GM12872 (cell line): ENCODE measurements around the gene INPP5B.

Experiments
- TF ChIP-seq, protein P1 (sequence below): IDR thresholded peaks from 3 replicates; pipeline ENCODE4 v1.5.1; 2011; ENCODE audit warnings: low read depth, mild to moderate bottlenecking, low read length, moderate library complexity; ENCODE audit not compliant: insufficient read depth

INPP5B gene

DNA sequence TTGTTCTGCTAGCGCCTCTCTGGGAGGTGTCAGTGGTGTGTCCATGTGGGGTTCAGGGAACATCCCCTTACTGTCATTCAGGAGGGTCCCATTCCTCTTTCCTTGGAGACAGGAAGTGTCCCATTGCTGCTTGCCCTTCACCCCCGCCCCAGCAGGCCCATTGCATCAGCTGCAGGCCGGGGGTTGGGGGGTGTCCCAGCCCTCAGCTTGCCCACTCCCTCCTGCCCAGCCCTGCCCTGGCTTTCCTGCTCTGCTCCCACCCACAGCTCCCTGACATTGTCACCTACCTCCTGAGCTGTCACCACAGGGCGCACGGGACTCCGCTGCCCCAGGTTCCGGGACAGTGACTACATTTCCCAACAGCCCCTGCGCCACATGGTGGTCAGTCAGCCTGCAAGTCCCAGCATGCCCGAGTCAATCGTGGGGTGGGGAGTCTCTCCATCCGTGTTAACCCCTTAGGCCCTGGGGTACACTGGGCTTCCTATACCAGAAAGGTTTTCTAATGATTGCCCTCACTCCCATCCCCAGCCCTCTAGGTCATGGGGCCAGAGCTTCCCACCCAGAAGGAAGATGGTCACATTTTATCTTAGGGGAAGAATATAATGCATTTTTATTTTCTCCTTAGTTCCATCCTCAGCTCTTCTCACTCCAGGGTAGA lies at the start of gene INPP5B:
TSS of gene INPP5B (minus strand) at position 351 of the 658 bp plus-strand sequence. CDS start 745 bp downstream, outside the sequence.
- TF ChIP-seq, protein P1, sequence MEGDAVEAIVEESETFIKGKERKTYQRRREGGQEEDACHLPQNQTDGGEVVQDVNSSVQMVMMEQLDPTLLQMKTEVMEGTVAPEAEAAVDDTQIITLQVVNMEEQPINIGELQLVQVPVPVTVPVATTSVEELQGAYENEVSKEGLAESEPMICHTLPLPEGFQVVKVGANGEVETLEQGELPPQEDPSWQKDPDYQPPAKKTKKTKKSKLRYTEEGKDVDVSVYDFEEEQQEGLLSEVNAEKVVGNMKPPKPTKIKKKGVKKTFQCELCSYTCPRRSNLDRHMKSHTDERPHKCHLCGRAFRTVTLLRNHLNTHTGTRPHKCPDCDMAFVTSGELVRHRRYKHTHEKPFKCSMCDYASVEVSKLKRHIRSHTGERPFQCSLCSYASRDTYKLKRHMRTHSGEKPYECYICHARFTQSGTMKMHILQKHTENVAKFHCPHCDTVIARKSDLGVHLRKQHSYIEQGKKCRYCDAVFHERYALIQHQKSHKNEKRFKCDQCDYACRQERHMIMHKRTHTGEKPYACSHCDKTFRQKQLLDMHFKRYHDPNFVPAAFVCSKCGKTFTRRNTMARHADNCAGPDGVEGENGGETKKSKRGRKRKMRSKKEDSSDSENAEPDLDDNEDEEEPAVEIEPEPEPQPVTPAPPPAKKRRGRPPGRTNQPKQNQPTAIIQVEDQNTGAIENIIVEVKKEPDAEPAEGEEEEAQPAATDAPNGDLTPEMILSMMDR, result no peak

DNA sequence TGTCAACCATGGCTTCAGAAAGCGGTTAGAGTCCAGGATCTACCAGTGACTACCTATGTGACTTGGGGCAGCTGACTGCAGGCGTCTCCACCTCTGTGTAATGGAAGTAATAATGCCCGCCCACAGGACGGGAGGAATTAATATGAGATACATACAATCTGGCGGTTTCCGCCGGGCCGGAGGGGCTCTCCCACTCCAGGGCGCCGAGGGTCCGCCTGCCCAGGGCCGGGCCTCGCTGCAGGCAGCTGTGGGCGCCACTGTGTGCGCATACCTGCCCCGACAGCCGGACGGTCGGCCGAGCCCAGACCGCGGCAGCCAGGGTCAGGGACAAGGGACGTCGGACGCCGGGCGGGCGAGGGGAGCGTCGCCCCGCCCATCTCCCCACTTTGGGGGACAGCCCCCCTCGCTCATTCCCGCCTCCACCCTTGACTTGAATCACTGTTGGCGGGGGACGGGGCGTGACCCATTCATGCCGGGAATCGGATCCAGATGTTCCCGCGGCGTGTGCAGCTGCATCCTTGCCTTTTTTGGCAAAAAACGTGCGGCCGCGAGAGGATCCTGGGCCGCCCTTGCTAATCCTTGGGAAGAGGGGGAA lies 49.0 kb upstream of the INPP5B start:
- TF ChIP-seq, protein P1, result no peak

DNA sequence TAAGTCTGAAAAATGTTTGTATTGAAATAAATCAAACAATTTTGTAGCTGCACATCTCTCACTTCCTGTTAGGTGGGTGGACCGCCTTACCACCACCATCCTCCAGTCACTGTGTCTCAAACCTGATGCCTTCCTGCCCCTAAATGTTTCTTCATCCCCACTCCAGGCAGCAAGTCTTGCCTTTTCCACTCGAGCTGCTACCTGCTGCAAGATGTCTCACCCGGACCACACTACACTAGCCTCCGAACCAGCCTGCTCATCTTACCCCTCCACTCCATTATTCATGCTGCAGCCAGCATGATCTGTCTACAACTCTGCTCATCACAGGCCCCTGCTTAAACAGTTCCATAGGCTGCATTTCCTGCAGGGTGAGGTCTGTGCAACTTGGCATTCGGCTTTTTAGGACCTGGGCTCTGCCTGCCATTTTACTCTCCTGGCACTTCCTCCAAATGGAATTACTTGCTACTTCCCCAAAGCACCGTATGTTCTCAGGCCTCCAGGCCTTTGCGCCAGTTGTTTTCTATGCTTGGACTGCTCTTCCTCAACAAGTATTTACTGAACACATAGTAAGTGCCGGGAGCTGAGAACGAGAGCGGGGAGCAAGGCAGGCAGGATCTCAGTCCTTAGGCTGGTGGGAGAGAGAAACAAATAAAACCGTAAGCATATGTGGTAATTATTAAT lies 48.2 kb upstream of the INPP5B start:
- TF ChIP-seq, protein P1, result no peak

DNA sequence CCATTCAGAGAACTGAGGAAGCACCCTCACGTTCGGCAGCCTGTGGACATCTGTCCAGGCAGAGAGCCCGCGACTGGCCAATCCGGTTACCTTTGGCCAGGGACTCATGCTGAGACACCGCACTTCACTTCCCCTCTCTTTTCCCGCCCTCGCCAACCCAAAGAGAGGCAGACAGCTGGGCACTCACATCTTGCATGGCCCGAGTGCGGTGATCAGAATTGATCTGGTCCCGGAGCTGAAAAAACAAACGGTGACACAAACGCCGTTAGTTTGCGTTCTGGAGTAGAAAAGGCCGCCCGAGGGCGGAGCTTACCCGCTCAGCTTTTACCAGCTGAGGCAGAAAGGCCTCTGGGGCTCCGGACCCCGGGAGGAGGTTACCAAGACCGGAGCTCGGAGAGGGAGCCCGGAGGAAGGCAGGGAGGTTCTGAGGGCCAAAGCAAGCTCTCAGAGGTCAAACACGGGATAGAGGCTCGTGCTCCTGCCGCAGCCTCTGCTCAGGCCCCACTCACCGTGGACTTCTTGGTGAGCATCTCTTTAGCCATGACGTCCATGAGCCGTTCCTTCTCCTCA lies 42.6 kb upstream of the INPP5B start:
- TF ChIP-seq, protein P1, result no peak

DNA sequence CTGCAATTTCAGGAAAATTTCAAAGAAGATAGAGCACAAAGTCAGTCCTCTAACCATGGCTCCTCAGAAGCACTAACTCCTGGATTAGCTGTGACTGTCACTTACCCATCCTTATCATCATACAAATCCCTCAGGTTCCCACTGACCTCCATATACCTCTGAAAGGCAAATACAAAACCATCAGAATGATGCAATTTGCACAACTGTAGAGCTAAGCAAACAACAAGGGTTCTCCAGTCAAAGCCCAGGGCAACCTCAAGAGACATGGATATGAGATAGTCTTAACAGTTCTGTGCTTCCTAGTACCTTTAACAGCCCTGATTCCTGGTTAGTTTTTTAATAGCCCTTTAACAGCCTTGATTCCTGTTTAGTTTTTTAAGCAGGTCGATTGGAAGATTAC lies 40.8 kb upstream of the INPP5B start:
- TF ChIP-seq, protein P1, result no peak

DNA sequence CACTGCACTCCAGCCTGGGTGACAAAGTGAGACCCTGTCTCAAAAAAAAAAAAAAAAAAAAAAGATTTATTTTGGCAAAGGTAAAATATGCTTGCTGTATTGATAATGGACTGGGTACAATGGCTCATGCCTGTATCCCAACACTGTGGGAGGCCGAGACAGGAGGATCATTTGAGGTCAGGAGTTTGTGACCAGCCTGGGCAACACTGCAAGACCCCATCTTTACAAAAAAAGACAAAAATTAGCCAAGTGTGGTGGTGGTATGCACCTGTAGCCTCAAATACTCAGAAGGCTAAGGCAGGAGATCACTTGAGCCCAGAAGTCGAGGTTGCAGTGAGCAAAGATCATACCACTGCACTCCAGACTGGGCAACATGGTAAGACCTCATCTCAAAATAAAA lies 36.7 kb upstream of the INPP5B start:
- TF ChIP-seq, protein P1, result no peak

DNA sequence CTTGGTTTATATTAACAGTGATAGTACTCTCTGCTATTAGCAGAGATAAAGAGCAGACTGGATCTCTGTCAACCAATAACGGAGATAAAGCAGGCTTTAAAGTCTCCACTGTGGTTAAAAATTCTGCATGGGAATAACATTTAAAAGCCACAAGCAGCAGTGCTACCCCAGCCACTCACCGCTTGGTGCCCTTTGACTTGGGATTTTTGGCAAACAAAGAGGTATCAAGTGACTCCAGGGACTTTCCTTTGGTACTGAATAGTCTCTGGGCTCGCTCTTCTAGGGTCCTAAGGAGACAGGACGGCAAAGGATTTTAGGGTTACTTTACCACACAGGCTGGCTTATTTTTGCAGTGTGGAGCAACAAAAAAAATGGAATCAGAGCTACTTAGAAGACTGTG lies 31.7 kb upstream of the INPP5B start:
- TF ChIP-seq, protein P1, result no peak
